BLaER1 treated with 17β-estradiol and CSF1 and Interleukin-3, amounts not matched to agents 10 nM and 100 nM (cell line): ENCODE data around the gene UBE2C.

Source experiments
- H3K27ac ChIP-seq, 11 experiments: shearing (Covaris generic); formaldehyde crosslinking; 2 replicates each; pipeline ENCODE4 v1.8.1; 2022
- H3K27me3 ChIP-seq, 11 experiments: shearing (Covaris generic); formaldehyde crosslinking; 2 replicates each; pipeline ENCODE4 v1.8.1; 2022
- H3K36me3 ChIP-seq, 11 experiments: shearing (Covaris generic); formaldehyde crosslinking; 2 replicates each; pipeline ENCODE4 v1.8.1; 2022
- H3K4me1 ChIP-seq, 10 experiments: shearing (Covaris generic); formaldehyde crosslinking; 2 replicates each; pipeline ENCODE4 v1.8.1; 2022
- H3K4me2 ChIP-seq, 11 experiments: shearing (Covaris generic); formaldehyde crosslinking; 2 replicates each; pipeline ENCODE4 v1.8.1; 2022
- H3K4me3 ChIP-seq, 10 experiments: shearing (Covaris generic); formaldehyde crosslinking; 2 replicates each; pipeline ENCODE4 v1.8.1; 2022
- H3K9ac ChIP-seq, 11 experiments: shearing (Covaris generic); formaldehyde crosslinking; 2 replicates each; pipeline ENCODE4 v1.8.1; 2022
- H3K9me3 ChIP-seq, 11 experiments: shearing (Covaris generic); formaldehyde crosslinking; replicated peaks in 1 of 11; 2 replicates each; pipeline ENCODE4 v1.8.1; 2022
- H4K20me1 ChIP-seq, 11 experiments: shearing (Covaris generic); formaldehyde crosslinking; 2 replicates each; pipeline ENCODE4 v1.8.1; 2022
- Cebpa-rat ChIP-seq, 11 experiments: shearing (Covaris generic); IDR thresholded peaks; 2 replicates each; pipeline ENCODE4 v1.8.1; 2022

The UBE2C gene

DNA sequence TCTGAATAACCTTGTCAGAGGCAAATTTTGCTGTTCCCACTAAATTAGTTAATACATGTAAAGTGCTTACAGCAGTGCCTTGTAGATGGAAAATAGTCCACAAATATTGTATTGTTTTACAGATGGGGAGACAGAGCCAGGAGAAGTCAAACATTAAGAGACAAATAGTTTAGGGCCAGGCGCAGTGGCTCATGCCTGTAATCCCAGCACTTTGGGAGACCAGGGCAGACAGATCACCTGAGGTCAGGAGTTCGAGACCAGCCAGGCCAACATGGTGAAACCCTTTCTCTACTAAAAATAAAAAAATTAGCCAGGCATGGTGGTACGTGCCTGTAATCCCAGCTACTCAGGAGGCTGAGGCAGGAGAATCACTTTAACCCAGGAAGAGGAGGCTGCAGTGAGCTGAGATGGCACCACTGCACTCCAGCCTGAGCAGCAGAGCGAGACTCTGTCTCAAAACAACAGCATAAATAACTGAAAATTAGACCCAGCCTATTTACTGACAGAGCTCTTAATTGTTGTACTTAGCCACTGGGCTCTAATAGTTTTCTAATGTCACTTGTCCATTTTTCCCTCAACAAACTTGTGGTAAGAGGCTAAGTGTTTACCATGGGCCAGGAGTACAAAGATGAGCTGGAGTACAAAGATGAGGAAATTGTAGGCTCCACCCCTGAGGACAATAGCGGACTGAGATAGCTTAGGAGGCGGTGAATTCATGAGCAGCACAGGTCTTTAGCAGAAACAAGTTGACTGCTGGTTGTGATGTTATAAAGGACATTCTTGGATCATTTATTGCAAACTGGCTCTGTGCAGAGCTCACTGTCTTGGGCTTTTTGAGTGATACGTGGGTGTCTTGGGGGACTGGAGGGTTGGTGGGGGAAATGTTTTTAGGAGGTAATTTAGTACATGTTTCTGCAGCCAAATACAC lies 51.4 kb downstream of the UBE2C start:
- peaks cover 0 to 3% (median 0%) of the 10 kb centered on the region in 11 experiments; a peak in 3 of 22 replicates for H3K36me3 ChIP-seq
- no peak overlapping the region for H3K27ac ChIP-seq
- TF ChIP-seq Cebpa-rat (IDR thresholded peaks at IDR 0.05): no peak
- no peak overlapping the region for H3K9ac ChIP-seq
- H3K4me1 ChIP-seq: peaks cover under 1 to 30% (median 8%) of the 10 kb centered on the region in 10 experiments; a peak in 13 of 20 replicates
- H4K20me1 ChIP-seq: peaks cover 0 to 4% (median 0%) of the 10 kb centered on the region in 11 experiments; a peak in 1 of 22 replicates
- no peaks in the 10 kb centered on the region for H3K27me3 ChIP-seq
- H3K4me2 ChIP-seq: no peak overlapping the region
- no peaks in the 10 kb centered on the region for H3K9me3 ChIP-seq
- no peak overlapping the region for H3K4me3 ChIP-seq

DNA sequence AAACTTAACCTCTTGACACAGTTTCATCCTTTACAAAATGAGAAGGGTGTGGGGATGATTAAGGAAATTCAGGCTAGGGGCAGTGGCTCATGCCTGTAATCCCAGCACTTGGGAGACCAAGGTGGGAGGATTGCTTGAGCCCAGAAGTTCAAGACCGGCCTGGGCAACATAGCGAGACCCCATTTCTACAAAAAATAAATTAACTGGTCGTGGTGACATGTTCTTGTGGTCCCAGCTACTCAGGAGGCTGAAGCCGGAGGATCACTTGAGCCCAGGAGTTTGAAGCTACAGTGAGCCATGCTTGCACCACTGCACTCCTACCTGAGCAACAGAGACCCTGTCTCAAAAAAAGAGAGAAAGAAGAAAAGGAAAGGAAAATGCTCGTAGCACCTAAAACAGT lies 54.0 kb downstream of the UBE2C start:
- H3K4me3 ChIP-seq: no peak overlapping the region
- no peaks in the 10 kb centered on the region for H3K9me3 ChIP-seq
- peaks cover 0 to 16% (median 0%) of the 10 kb centered on the region in 11 experiments; a peak in 7 of 22 replicates for H3K36me3 ChIP-seq
- no peak for TF ChIP-seq Cebpa-rat (IDR thresholded peaks at IDR 0.05)
- H3K9ac ChIP-seq: no peak overlapping the region
- no peak overlapping the region for H3K27ac ChIP-seq
- no peaks in the 10 kb centered on the region for H3K27me3 ChIP-seq
- peaks cover 0 to 9% (median 0%) of the 10 kb centered on the region in 10 experiments; a peak in 3 of 20 replicates for H3K4me1 ChIP-seq
- H4K20me1 ChIP-seq: peaks cover 0 to 4% (median 0%) of the 10 kb centered on the region in 11 experiments; a peak in 1 of 22 replicates
- H3K4me2 ChIP-seq: no peak overlapping the region
